NB4 (cell line): Measurements from ENCODE around the gene RACK1.

Source experiments
- DNase-seq: peaks from one replicate; pipeline ENCODE4 v3.0.0; 2010; ENCODE audit warnings: low read depth
- H3K4me3 ChIP-seq: one replicate; pipeline ENCODE4 v1.5.1; 2011; ENCODE audit warnings: mild to moderate bottlenecking, low read depth, low read length, moderate library complexity
- MYC ChIP-seq: IDR thresholded peaks from 2 replicates; pipeline ENCODE4 v1.6.1; 2011; ENCODE audit warnings: low read depth, low read length
- POLR2A ChIP-seq: IDR thresholded peaks from 2 replicates; pipeline ENCODE4 v1.6.1; 2011; ENCODE audit warnings: mild to moderate bottlenecking; ENCODE audit not compliant: insufficient read length; ENCODE audit errors: extremely low read depth
- TF ChIP-seq, protein P1 (sequence below): IDR thresholded peaks from 2 replicates; pipeline ENCODE4 v1.6.1; 2011; ENCODE audit warnings: low read depth, low read length
- TF ChIP-seq, protein P2 (sequence below): IDR thresholded peaks from one replicate; pipeline ENCODE4 v1.5.1; 2012; ENCODE audit warnings: low read depth, low read length

RACK1 gene

DNA sequence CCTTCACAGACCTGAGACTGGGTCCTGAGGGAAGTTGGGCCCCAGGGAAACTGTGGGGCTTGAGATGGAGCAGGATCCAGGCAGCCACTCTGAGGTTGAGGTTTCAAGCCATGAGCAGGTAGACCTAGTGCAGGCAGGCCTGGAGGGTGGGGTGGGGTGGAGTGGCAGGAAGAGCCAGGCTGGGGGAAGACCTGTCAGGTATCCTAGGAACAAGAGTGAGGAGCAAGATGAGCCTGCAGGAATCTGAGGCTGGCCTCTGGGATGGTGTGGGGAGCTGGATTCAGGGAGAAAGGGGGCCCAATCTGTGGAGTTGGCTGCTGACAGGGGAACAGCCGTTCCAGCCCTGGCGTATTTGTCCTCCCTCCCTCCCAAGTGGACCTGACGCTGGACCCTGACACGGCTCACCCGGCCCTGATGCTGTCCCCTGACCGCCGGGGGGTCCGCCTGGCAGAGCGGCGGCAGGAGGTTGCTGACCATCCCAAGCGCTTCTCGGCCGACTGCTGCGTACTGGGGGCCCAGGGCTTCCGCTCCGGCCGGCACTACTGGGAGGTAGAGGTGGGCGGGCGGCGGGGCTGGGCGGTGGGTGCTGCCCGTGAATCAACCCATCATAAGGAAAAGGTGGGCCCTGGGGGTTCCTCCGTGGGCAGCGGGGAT lies 9.8 kb downstream of the RACK1 start:
- TF ChIP-seq, protein P1, sequence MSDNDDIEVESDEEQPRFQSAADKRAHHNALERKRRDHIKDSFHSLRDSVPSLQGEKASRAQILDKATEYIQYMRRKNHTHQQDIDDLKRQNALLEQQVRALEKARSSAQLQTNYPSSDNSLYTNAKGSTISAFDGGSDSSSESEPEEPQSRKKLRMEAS: no peak
- TF ChIP-seq, protein P2, sequence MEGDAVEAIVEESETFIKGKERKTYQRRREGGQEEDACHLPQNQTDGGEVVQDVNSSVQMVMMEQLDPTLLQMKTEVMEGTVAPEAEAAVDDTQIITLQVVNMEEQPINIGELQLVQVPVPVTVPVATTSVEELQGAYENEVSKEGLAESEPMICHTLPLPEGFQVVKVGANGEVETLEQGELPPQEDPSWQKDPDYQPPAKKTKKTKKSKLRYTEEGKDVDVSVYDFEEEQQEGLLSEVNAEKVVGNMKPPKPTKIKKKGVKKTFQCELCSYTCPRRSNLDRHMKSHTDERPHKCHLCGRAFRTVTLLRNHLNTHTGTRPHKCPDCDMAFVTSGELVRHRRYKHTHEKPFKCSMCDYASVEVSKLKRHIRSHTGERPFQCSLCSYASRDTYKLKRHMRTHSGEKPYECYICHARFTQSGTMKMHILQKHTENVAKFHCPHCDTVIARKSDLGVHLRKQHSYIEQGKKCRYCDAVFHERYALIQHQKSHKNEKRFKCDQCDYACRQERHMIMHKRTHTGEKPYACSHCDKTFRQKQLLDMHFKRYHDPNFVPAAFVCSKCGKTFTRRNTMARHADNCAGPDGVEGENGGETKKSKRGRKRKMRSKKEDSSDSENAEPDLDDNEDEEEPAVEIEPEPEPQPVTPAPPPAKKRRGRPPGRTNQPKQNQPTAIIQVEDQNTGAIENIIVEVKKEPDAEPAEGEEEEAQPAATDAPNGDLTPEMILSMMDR: no peak
- no peak for TF ChIP-seq POLR2A
- no peak for TF ChIP-seq MYC
- H3K4me3 ChIP-seq: no peak overlapping the region
- peak; percentile 19 for DNase-seq

DNA sequence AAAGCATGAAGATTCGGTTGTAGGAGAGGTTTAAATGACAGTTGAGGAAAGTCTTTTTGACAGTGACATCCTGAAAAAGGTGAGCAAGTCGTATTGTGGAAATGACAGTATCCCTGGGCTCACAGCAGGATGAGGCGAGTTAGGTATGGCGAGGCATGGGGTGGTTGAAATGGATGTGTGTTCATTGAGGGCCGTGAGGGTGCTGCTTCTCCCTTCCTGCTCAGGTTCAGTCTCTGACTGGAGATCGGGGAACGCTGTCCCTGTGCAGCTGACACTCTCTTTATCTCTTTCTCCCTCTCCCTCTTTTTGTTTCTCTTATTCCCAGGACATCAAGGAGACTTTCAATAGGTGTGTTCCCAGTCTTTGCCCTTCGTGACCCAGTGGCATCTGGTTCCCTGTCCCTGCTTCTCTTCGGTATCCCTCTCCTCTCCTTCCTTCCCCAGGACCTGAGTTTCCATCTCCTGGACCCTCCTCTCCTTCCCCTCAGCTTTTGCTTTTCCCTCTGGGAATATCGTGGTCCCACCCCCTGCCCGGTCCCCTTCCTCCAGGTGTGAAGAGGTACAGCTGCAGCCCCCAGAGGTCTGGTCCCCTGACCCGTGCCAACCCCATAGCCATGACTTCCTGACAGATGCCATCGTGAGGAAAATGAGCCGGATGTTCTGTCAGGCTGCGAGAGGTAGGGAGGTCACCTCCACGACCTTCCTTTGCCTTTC lies 10.5 kb downstream of the RACK1 start:
- no peak overlapping the region for H3K4me3 ChIP-seq
- DNase-seq: no peak
- TF ChIP-seq POLR2A (no peak), MYC (no peak)
- TF ChIP-seq, protein P2: no peak
- TF ChIP-seq, protein P1: no peak

DNA sequence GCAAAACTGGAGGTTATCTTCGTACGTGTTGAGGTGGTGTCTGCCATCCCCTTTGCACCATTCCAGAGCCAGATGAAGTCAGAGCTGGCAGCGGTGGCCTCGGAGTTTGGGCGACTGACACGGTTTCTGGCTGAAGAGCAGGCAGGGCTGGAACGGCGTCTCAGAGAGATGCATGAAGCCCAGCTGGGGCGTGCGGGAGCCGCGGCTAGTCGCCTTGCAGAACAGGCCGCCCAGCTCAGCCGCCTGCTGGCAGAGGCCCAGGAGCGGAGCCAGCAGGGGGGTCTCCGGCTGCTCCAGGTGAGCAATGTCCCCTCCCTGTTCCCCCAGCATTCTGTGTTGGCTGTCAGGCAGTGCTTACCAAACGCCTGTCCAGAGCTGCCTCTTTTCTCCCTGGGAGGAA lies 11.1 kb downstream of the RACK1 start:
- DNase-seq: no peak
- H3K4me3 ChIP-seq: no peak overlapping the region
- TF ChIP-seq, protein P2: no peak
- TF ChIP-seq, protein P1: no peak
- no peak for TF ChIP-seq POLR2A
- no peak for TF ChIP-seq MYC

DNA sequence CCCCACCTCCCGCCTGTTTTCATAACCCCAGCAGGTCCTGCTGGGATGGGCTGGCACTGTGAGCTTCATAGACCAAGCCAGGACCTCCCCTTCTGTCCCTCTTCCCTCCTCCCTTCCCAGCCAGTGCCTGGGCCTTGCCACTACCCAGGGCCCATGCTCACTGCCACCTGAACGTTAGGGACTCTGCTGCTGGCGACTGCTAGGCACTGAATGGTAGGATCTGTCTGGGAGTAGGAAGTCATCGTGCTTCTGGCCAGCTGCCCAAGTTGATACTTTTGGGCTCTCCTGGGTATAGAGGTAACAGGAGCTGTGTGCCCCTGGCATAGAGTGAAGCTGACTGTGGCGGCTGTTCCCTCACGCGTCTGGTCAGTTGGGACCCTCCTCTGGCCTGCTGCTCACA lies 12.3 kb downstream of the RACK1 start:
- TF ChIP-seq, protein P1: no peak
- TF ChIP-seq, protein P2: no peak
- TF ChIP-seq POLR2A: no peak
- no peak for TF ChIP-seq MYC
- no peak overlapping the region for H3K4me3 ChIP-seq
- DNase-seq: no peak

DNA sequence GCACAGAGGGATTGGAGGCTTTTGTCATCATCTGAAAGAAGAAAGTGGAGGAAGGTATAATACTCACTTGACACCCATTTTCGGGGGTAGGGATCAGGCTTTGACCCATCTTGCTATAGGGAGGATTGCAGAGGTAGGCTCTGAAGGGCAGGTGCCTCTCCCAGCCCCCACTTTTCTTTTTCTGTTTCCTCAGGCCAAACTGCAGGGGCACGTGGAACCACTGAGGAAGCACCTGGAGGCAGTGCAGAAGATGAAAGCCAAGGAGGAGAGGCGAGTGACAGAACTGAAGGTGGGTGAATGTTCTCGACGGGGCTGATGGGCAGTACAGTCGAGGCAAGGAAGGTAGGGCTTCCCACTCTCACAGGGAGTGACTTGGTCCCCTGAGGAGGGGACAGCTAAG lies 13.2 kb downstream of the RACK1 start:
- H3K4me3 ChIP-seq: no peak overlapping the region
- no peak for TF ChIP-seq MYC
- no peak for DNase-seq

DNA sequence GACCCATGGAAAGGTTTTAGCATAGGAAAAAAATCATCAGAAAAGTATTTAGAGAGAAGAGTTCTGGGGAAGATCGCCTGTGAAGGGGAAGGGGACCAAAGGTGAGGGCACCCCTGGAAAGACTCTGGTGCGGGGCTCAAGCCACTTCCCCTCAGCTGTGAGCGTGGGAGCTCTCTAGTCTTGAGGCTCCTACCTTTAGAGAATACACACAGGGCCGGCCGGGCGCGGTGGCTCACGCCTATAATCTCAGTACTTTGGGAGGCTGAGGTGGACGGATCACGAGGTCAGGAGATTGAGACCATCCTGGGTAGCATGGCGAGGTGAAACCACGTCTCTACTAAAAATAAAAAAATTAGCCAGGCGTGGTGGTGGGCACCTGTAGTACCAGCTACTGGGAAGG lies 13.7 kb downstream of the RACK1 start:
- no peak overlapping the region for H3K4me3 ChIP-seq
- TF ChIP-seq, protein P1: no peak
- no peak for TF ChIP-seq POLR2A
- TF ChIP-seq, protein P2: no peak
- TF ChIP-seq MYC: no peak
- DNase-seq: no peak
